Mesenchymal stem cell (in vitro differentiated cells and primary cell): Measurements from ENCODE around the gene FCGR2B.
"Not testable (repeated sequence)": the region's sequence is repeated elsewhere in the genome, so short reads cannot be mapped to it uniquely, and the experiment has no call there.

ENCODE experiments used
- DNase-seq: peaks from one replicate; pipeline ENCODE4 v3.0.0-alpha.2; 2013
- H2AFZ ChIP-seq: one replicate; pipeline ENCODE4 v1.6.1; 2013; ENCODE audit warnings: low read depth, mild to moderate bottlenecking, control low read depth, inconsistent platforms, low read length, moderate library complexity
- H2AK5ac ChIP-seq: 2 replicates; pipeline ENCODE4 v1.6.1; 2013; ENCODE audit warnings: low read length, moderate library complexity, mild to moderate bottlenecking, inconsistent platforms; ENCODE audit not compliant: severe bottlenecking
- H2BK120ac ChIP-seq: one replicate; pipeline ENCODE4 v1.6.1; 2013; ENCODE audit warnings: low read depth, mild to moderate bottlenecking, inconsistent platforms, low read length, moderate library complexity
- H2BK12ac ChIP-seq, 2 experiments: one replicate each; pipeline ENCODE4 v1.6.1; 2013; ENCODE audit warnings: inconsistent platforms in 2 of 2, low read length in 2 of 2, mild to moderate bottlenecking in 2 of 2, moderate library complexity in 2 of 2, control low read depth in 1 of 2
- H2BK15ac ChIP-seq: one replicate; pipeline ENCODE4 v1.6.1; 2013; ENCODE audit warnings: mild to moderate bottlenecking, low read depth, inconsistent platforms; ENCODE audit not compliant: poor library complexity, severe bottlenecking
- H2BK5ac ChIP-seq: 2 replicates; pipeline ENCODE4 v1.6.1; 2013; ENCODE audit warnings: low read depth, mild to moderate bottlenecking, low read length, control low read depth, inconsistent platforms; ENCODE audit not compliant: poor library complexity, severe bottlenecking
- H3K14ac ChIP-seq, 2 experiments: one replicate each; pipeline ENCODE4 v1.6.1; 2013; ENCODE audit warnings: inconsistent platforms in 2 of 2, low read length in 2 of 2, control low read depth in 1 of 2, mild to moderate bottlenecking in 1 of 2, moderate library complexity in 1 of 2
- H3K18ac ChIP-seq, 2 experiments: one replicate each; pipeline ENCODE4 v1.6.1; 2013; ENCODE audit warnings: inconsistent platforms in 2 of 2, low read length in 2 of 2, control low read depth in 1 of 2, low read depth in 1 of 2, mild to moderate bottlenecking in 1 of 2
- H3K23ac ChIP-seq, 2 experiments: one replicate each; pipeline ENCODE4 v1.6.1; 2013; ENCODE audit warnings: inconsistent platforms in 2 of 2, low read length in 2 of 2, mild to moderate bottlenecking in 2 of 2, moderate library complexity in 2 of 2, control low read depth in 1 of 2
- H3K27ac ChIP-seq: 2 replicates; pipeline ENCODE4 v1.5.1; 2013; ENCODE audit warnings: mild to moderate bottlenecking, moderate library complexity, low read length, control low read depth, inconsistent platforms; ENCODE audit not compliant: poor library complexity, severe bottlenecking
- H3K27me3 ChIP-seq, 2 experiments: 2 replicates each; pipeline versions ENCODE4 v1.6.1 to v1.7.0; 2013; ENCODE audit warnings: low read length in 2 of 2, mild to moderate bottlenecking in 2 of 2, moderate library complexity in 2 of 2, control low read depth in 1 of 2, inconsistent platforms in 1 of 2; ENCODE audit not compliant: control insufficient read depth in 1 of 2, insufficient read depth in 1 of 2
- H3K36me3 ChIP-seq, 2 experiments: 2 replicates each; pipeline versions ENCODE4 v1.6.1 to v1.7.0; 2013; ENCODE audit warnings: low read length in 2 of 2, control low read depth in 1 of 2, inconsistent platforms in 1 of 2, low read depth in 1 of 2, mild to moderate bottlenecking in 1 of 2; ENCODE audit not compliant: insufficient read depth in 2 of 2, control insufficient read depth in 1 of 2
- H3K4ac ChIP-seq, 2 experiments: one replicate each; pipeline ENCODE4 v1.6.1; 2013; ENCODE audit warnings: inconsistent platforms in 2 of 2, low read length in 2 of 2, mild to moderate bottlenecking in 2 of 2, moderate library complexity in 2 of 2, control low read depth in 1 of 2, low read depth in 1 of 2
- H3K4me1 ChIP-seq: 2 replicates; pipeline ENCODE4 v1.6.1; 2013; ENCODE audit warnings: low read depth, low read length, control low read depth; ENCODE audit not compliant: control insufficient read depth, insufficient read depth
- H3K4me2 ChIP-seq: 2 replicates; pipeline ENCODE4 v1.6.1; 2013; ENCODE audit warnings: low read length, mild to moderate bottlenecking, inconsistent platforms; ENCODE audit not compliant: poor library complexity, severe bottlenecking
- H3K4me3 ChIP-seq, 2 experiments: 2 replicates each; pipeline versions ENCODE4 v1.5.1 to v1.7.0; 2013; ENCODE audit warnings: low read length in 2 of 2, mild to moderate bottlenecking in 2 of 2, control low read depth in 1 of 2, low read depth in 1 of 2; ENCODE audit not compliant: insufficient read depth in 1 of 2
- H3K79me1 ChIP-seq: replicated peaks from 2 replicates; pipeline ENCODE4 v1.6.1; 2013; ENCODE audit warnings: mild to moderate bottlenecking, control low read depth, low read length, inconsistent platforms; ENCODE audit not compliant: poor library complexity, severe bottlenecking
- H3K9ac ChIP-seq: 2 replicates; pipeline ENCODE4 v1.7.0; 2013; ENCODE audit warnings: mild to moderate bottlenecking, low read length, moderate library complexity
- H3K9me3 ChIP-seq: 2 replicates; pipeline ENCODE4 v1.7.0; 2013; ENCODE audit warnings: mild to moderate bottlenecking, low read length; ENCODE audit not compliant: control insufficient read depth
- H4K8ac ChIP-seq: one replicate; pipeline ENCODE4 v1.6.1; 2013; ENCODE audit warnings: inconsistent platforms, mild to moderate bottlenecking, low read length, moderate library complexity
- H4K91ac ChIP-seq: one replicate; pipeline ENCODE4 v1.6.1; 2013; ENCODE audit warnings: mild to moderate bottlenecking, low read length, inconsistent platforms
- WGBS: methylation state at CpG from one replicate; pipeline ENCODE4 v1.1.7; 2013; ENCODE audit warnings: mixed read lengths; 5-methylcytosine and 5-hydroxymethylcytosine counted together

Gene FCGR2B

DNA sequence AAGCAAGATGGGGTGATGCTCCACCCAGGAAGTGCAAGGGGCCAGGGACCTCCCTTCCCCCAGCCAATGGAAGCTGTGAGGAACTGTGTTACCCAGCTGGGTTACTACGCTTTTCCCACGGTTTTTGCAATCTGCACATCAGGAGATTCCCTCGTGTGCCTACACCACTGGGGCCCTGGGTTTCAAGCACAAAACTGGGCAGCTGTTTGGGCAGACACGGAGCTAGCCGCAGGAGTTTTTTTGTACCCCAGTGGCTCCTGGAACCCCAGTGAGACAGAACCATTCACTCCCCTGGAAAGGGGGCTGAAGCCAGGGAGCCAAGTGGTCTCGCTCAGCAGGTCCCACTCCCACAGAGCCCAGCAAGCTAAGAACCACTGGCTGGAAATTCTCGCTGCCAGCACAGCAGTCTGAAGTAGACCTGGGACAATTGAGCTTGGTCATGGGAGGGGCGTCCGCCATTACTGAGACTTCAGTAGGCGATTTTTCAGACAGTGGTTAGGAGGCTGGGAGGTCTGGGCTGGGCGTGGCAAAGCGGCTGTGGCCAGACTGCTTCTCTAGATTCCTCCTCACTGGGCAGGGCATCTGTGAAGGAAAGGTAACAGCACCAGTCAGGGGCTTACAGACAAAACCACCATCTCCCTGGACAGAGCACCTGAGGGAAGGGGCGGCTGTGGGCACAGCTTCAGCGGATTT is 30.2 kb downstream of the FCGR2B start:
- not testable (repeated sequence) for H3K36me3 ChIP-seq, H3K27ac ChIP-seq, DNase-seq, H3K4me1 ChIP-seq, H3K9ac ChIP-seq, H3K14ac ChIP-seq, H2BK5ac ChIP-seq, H3K4me2 ChIP-seq, H2AFZ ChIP-seq, H3K79me1 ChIP-seq, H3K9me3 ChIP-seq, H3K18ac ChIP-seq, H4K8ac ChIP-seq, H2BK12ac ChIP-seq, H3K4ac ChIP-seq, H2AK5ac ChIP-seq, H3K27me3 ChIP-seq, H4K91ac ChIP-seq, H3K4me3 ChIP-seq, H3K23ac ChIP-seq, H2BK15ac ChIP-seq
- peak overlapping the region; percentile 19 for H2BK120ac ChIP-seq
- WGBS, result 89% methylated on average over 14 of the region's 14 CpGs

DNA sequence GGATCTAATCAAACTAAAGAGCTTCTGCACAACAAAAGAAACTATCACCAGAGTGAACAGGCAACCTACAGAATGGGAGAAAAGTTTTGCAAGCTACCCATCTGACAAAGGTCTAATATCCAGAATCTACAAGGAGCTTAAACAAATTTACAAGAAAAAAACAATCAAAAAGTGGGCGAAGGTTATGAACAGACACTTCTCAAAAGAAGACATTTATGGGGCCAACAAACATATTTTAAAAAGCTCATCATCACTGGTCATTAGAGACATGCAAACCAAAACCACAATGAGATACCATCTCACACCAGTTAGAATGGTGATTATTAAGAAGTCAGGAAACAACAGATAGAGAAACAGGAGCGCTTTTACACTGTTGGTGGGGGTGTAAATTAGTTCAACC is 35.4 kb downstream of the FCGR2B start:
- not testable (repeated sequence) for H3K36me3 ChIP-seq, H2BK15ac ChIP-seq, H3K4me3 ChIP-seq, H3K9ac ChIP-seq, H3K18ac ChIP-seq, H3K4me2 ChIP-seq, H4K91ac ChIP-seq, H2BK120ac ChIP-seq, H3K4me1 ChIP-seq, H2AFZ ChIP-seq, H2AK5ac ChIP-seq, H2BK12ac ChIP-seq, DNase-seq, H3K14ac ChIP-seq, H3K23ac ChIP-seq, H3K9me3 ChIP-seq, H3K4ac ChIP-seq, H3K27me3 ChIP-seq, H2BK5ac ChIP-seq, H4K8ac ChIP-seq, H3K79me1 ChIP-seq, H3K27ac ChIP-seq
- WGBS, result 88% methylated on average over 1 of the region's 2 CpGs

DNA sequence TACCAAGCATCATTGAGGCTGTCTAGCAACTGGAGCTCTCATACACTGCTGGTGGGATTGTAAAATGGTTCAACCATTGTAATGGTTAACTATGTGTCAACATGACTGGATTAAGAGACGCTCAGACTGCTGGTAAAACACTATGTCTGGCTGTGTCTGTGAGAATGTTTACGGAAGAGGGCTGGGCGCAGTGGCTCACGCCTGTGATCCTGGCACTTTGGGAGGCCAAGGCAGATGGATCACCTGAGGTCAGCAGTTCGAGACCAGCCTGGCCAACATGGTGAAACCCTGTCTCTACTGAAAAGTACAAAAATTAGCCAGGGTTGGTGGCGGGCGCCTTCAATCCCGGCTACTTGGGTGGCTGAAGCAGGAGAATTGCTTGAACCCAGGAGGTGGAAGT is 39.3 kb downstream of the FCGR2B start:
- Histone ChIP-seq H3K36me3 (no peaks in the 10 kb centered on the region), H4K91ac (no peak overlapping the region), H2BK15ac (no peak overlapping the region), H3K18ac (no peak overlapping the region), H3K23ac (no peak overlapping the region), H2BK120ac (no peak overlapping the region), H3K4me3 (no peak overlapping the region), H3K4me1 (no peaks in the 10 kb centered on the region), H3K9me3 (no peaks in the 10 kb centered on the region), H4K8ac (no peak overlapping the region), H3K4ac (no peak overlapping the region), H2AFZ (no peak overlapping the region), H2BK12ac (no peak overlapping the region), H3K4me2 (no peak overlapping the region), H3K79me1 (no peaks in the 10 kb centered on the region), H3K14ac (no peak overlapping the region), H2BK5ac (no peak overlapping the region), H3K9ac (no peak overlapping the region), H3K27ac (no peak overlapping the region), H3K27me3 (no peaks in the 10 kb centered on the region), H2AK5ac (no peak overlapping the region)
- DNase-seq, result no peak
- 84% methylated on average over 8 of the region's 8 CpGs for WGBS

DNA sequence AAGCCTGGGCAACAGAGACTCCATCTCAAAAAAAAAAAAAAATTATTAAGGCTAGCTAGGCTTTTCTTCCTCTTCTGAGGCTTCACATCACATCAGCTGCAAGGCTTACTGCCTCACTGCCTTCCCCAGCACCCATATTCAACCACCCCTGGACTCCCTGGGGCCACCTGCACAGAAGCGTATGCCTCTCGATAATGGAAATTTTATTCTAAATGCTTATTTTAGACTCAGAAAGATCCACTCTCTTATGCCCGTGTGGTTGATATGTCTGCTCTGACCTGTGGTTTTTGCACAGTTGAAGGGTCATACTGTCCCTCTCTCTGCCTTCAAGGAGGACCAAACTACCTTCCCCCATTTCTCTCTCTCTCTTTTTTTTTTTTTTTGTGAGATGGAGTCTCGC is 42.6 kb downstream of the FCGR2B start:
- Histone ChIP-seq H4K8ac (no peak overlapping the region), H3K27me3 (peaks cover 0 to 24% of the 10 kb centered on the region in 2 experiments), H3K9me3 (no peaks in the 10 kb centered on the region), H3K79me1 (no peaks in the 10 kb centered on the region), H3K9ac (peak overlapping the region; percentile 81), H3K4me1 (no peaks in the 10 kb centered on the region), H2BK5ac (no peak overlapping the region), H2AK5ac (no peak overlapping the region), H3K4ac (no peak overlapping the region), H3K18ac (no peak overlapping the region), H2BK120ac (no peak overlapping the region), H3K4me3 (no peak overlapping the region), H4K91ac (no peak overlapping the region), H3K27ac (no peak overlapping the region), H3K4me2 (no peak overlapping the region), H3K14ac (no peak overlapping the region), H3K23ac (no peak overlapping the region), H3K36me3 (no peaks in the 10 kb centered on the region), H2BK15ac (no peak overlapping the region), H2AFZ (no peak overlapping the region), H2BK12ac (no peak overlapping the region)
- no peak for DNase-seq
- WGBS, result no CpG with 5 or more reads among the region's 4 CpGs
